Measurements from ENCODE around the gene KLF5.

DNA sequence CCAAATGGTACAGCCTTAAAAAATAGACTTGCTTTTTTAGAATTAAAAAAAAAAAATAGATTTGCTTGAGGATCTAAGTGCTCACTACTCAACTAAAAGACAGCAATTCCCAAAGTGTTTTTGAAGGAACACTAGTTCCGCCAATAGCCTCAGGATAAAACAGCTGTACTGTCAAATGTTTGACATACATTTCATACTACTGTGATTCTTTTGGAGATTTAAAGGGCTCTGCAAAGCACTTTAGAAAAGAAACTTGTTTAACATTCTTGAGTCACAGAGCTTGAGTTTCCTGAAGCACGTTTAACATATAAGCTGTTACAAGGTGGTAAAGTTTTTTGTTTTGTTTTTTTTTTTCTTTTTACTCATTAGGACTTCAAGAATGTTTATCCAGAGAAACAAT is 23.1 kb upstream of the KLF5 start:
- TF ChIP-seq, protein P1, sequence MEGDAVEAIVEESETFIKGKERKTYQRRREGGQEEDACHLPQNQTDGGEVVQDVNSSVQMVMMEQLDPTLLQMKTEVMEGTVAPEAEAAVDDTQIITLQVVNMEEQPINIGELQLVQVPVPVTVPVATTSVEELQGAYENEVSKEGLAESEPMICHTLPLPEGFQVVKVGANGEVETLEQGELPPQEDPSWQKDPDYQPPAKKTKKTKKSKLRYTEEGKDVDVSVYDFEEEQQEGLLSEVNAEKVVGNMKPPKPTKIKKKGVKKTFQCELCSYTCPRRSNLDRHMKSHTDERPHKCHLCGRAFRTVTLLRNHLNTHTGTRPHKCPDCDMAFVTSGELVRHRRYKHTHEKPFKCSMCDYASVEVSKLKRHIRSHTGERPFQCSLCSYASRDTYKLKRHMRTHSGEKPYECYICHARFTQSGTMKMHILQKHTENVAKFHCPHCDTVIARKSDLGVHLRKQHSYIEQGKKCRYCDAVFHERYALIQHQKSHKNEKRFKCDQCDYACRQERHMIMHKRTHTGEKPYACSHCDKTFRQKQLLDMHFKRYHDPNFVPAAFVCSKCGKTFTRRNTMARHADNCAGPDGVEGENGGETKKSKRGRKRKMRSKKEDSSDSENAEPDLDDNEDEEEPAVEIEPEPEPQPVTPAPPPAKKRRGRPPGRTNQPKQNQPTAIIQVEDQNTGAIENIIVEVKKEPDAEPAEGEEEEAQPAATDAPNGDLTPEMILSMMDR (conservative IDR thresholded peaks at IDR 0.05), result no peak
- TF ChIP-seq EZH2 (IDR thresholded peaks at IDR 0.05; ENCODE audit: low read depth), result no peak
